Activated CD8-positive, alpha-beta memory T cell treated with anti-CD3 and anti-CD28 coated beads for 24 hours (primary cell): Measurements from ENCODE around the gene SLC22A23.

Experiments used
- DNase-seq: peaks from one replicate; pipeline ENCODE4 v3.0.0-alpha.2; 2020

SLC22A23 gene

GRCh38 chr6:3233904-3234303 is 222.9 kb downstream of the SLC22A23 start:
- no peak for DNase-seq

- no peak for DNase-seq
These were observed 223.5 kb downstream of the SLC22A23 start for GRCh38 chr6:3233321-3233720.

GRCh38 chr6:3232017-3232945 is 224.6 kb downstream of the SLC22A23 start:
- DNase-seq, result no peak

- no peak for DNase-seq
These were observed 225.4 kb downstream of the SLC22A23 start for GRCh38 chr6:3231247-3232016.

GRCh38 chr6:3230900-3231246 is 226.0 kb downstream of the SLC22A23 start:
- DNase-seq, result no peak

GRCh38 chr6:3230256-3230882 is 226.5 kb downstream of the SLC22A23 start:
- DNase-seq, result no peak

- DNase-seq, result peak; percentile 72
These were observed 227.2 kb downstream of the SLC22A23 start for GRCh38 chr6:3229566-3230178.

GRCh38 chr6:3228771-3229565 is 227.9 kb downstream of the SLC22A23 start:
- peak; percentile 69 for DNase-seq

- peak; percentile 72 for DNase-seq
These were observed 228.7 kb downstream of the SLC22A23 start for GRCh38 chr6:3228046-3228671.

- DNase-seq, result no peak
These were observed 229.3 kb downstream of the SLC22A23 start, which contains the start of gene TUBB2B for GRCh38 chr6:3227363-3228045. Gene TUBB2B, minus strand, starts transcription at chr6:3227653. Its CDS starts 110 bp downstream, at chr6:3227543.

- DNase-seq, result peak; percentile 72
These were observed 230.1 kb downstream of the SLC22A23 start for GRCh38 chr6:3226481-3227362.

GRCh38 chr6:3226042-3226441 is 230.8 kb downstream of the SLC22A23 start:
- no peak for DNase-seq

- DNase-seq, result no peak
These were observed 234.3 kb downstream of the SLC22A23 start for GRCh38 chr6:3222506-3223038.

GRCh38 chr6:3221578-3221977 is 235.3 kb downstream of the SLC22A23 start:
- no peak for DNase-seq

GRCh38 chr6:3220366-3220765 is 236.5 kb downstream of the SLC22A23 start:
- DNase-seq, result no peak
